ENCODE measurements around the gene FARP1. TPM values are rescaled to one million over a fixed set of nuclear protein-coding genes. Genes with fewer than 3 reads are reported as not detected.

The FARP1 gene
- total RNA-seq, 4 donors from 2014 or later, result 1.5 to 10.3 (median 6.4) TPM

GRCh38 chr13:98489446-98490194 lies 346.7 kb downstream of the FARP1 start:
- intact Hi-C loops (cut with DNase I), result no loop called here
- Histone ChIP-seq H3K27ac (peak overlapping the region in 2 of 4 donors; percentile 24 to 45), H3K4me1 (peaks cover 23 to 93% (median 55%) of the 10 kb centered on the region in 3 donors), H3K4me3 (no peak overlapping the region), H3K27me3 (no peaks in the 10 kb centered on the region), H3K9me3 (no peaks in the 10 kb centered on the region), H3K36me3 (peaks cover 0 to 19% (median 0%) of the 10 kb centered on the region in 3 donors)
- DNase-seq, result no peak
- WGBS, 2 donors, result 75 to 77% methylated on average over 6 to 8 of the region's 8 CpGs
- TF ChIP-seq CTCF (IDR thresholded peaks at IDR 0.05), result no peak
- no peak for TF ChIP-seq POLR2A (IDR thresholded peaks at IDR 0.05)

- intact Hi-C loops (cut with DNase I), result no loop called here
- WGBS, 2 donors, result 69% methylated on average over 9 of the region's 9 CpGs
- Histone ChIP-seq H3K27ac (peak overlapping the region in 2 of 4 donors; percentile 24 to 45), H3K27me3 (no peaks in the 10 kb centered on the region), H3K4me3 (no peak overlapping the region), H3K9me3 (no peaks in the 10 kb centered on the region), H3K4me1 (peaks cover 17 to 93% (median 55%) of the 10 kb centered on the region in 3 donors), H3K36me3 (peaks cover 0 to 22% (median 0%) of the 10 kb centered on the region in 3 donors)
- DNase-seq, result no peak
- no peak for TF ChIP-seq POLR2A (IDR thresholded peaks at IDR 0.05)
- TF ChIP-seq CTCF (IDR thresholded peaks at IDR 0.05), result no peak
Observed at GRCh38 chr13:98490195-98490836, 347.4 kb downstream of the FARP1 start.

GRCh38 chr13:98490866-98491265 lies 348.0 kb downstream of the FARP1 start:
- intact Hi-C loops (cut with DNase I), result no loop called here
- no peaks in the 10 kb centered on the region for H3K9me3 ChIP-seq
- TF ChIP-seq CTCF (IDR thresholded peaks at IDR 0.05), result no peak
- no peak for TF ChIP-seq POLR2A (IDR thresholded peaks at IDR 0.05)
- no peak for DNase-seq
- H3K4me3 ChIP-seq, result no peak overlapping the region
- H3K4me1 ChIP-seq, result peaks cover 16 to 93% (median 55%) of the 10 kb centered on the region in 3 donors
- WGBS, 2 donors, result 83% methylated on average over 8 of the region's 8 CpGs
- no peaks in the 10 kb centered on the region for H3K27me3 ChIP-seq
- peaks cover 0 to 22% (median 0%) of the 10 kb centered on the region in 3 donors for H3K36me3 ChIP-seq
- peak overlapping the region in 3 of 4 donors; percentile 21 to 45 (median 24) for H3K27ac ChIP-seq

- Histone ChIP-seq H3K4me1 (peaks cover 25 to 93% (median 60%) of the 10 kb centered on the region in 3 donors), H3K4me3 (no peak overlapping the region), H3K27me3 (no peaks in the 10 kb centered on the region), H3K27ac (peak overlapping the region; percentile 11 to 84 (median 75)), H3K9me3 (no peaks in the 10 kb centered on the region), H3K36me3 (peaks cover 0 to 22% (median 0%) of the 10 kb centered on the region in 3 donors)
- WGBS, 2 donors, result 91 to 94% methylated on average over 3 to 6 of the region's 6 CpGs
- no peak for DNase-seq
- intact Hi-C loops (cut with DNase I), result no loop called here
- TF ChIP-seq CTCF (IDR thresholded peaks at IDR 0.05), result no peak
- TF ChIP-seq POLR2A (IDR thresholded peaks at IDR 0.05), result no peak
Observed at GRCh38 chr13:98492335-98493041, 349.6 kb downstream of the FARP1 start.
